HepG2 (cell line): ENCODE results near the gene ACSL4. TPM values are rescaled to one million over a fixed set of nuclear protein-coding genes. Genes with fewer than 3 reads are reported as not detected.

Experiments
- IKZF4 ChIP-seq: sonication (generic); formaldehyde crosslinking; IDR thresholded peaks from 2 replicates; pipeline ENCODE4 v1.5.1; 2020; ENCODE audit warnings: borderline replicate concordance, mild to moderate bottlenecking, low read depth, missing genetic modification reagents; ENCODE audit errors: not compliant biosample characterization
- MAFK ChIP-seq, 2 experiments: IDR thresholded peaks in 1 of 2; conservative IDR thresholded peaks in 1 of 2; 2 replicates each; pipeline ENCODE4 v1.6.1; 2011; ENCODE audit warnings: improper control_type of control experiment in 2 of 2, low read length in 2 of 2
- MTA3 ChIP-seq: sonication (generic); formaldehyde crosslinking; IDR thresholded peaks from 2 replicates; pipeline ENCODE4 v1.4.0; 2020; ENCODE audit warnings: missing genetic modification reagents
- NR2F2 ChIP-seq: IDR thresholded peaks from 2 replicates; pipeline ENCODE4 v1.6.1; 2012; ENCODE audit warnings: low read depth, inconsistent platforms, borderline replicate concordance
- POLR2A ChIP-seq, 2 experiments: IDR thresholded peaks; 2 replicates each; pipeline ENCODE4 v1.6.1; 2011; ENCODE audit warnings: low read depth in 2 of 2, low read length in 2 of 2, mild to moderate bottlenecking in 1 of 2, moderate library complexity in 1 of 2; ENCODE audit not compliant: insufficient read depth in 1 of 2
- POLR2AphosphoS5 ChIP-seq: IDR thresholded peaks from 2 replicates; pipeline ENCODE4 v1.6.1; 2012; ENCODE audit warnings: low read depth, low read length
- RBM22 ChIP-seq: fragments of 200-400 bp; formaldehyde crosslinking; optimal IDR thresholded peaks from 2 replicates; pipeline ENCODE3; 2017; ENCODE audit warnings: mild to moderate bottlenecking, low read length, moderate library complexity
- ZNF224 ChIP-seq: sonication (generic); formaldehyde crosslinking; IDR thresholded peaks from 2 replicates; pipeline ENCODE4 v1.5.0; 2020; ENCODE audit warnings: mild to moderate bottlenecking, missing genetic modification reagents
- ZNF256 ChIP-seq: sonication (generic); formaldehyde crosslinking; conservative IDR thresholded peaks from 2 replicates; pipeline ENCODE4 v1.4.0; 2020; ENCODE audit warnings: missing genetic modification reagents
- ZNF329 ChIP-seq: sonication (generic); formaldehyde crosslinking; IDR thresholded peaks from 2 replicates; pipeline ENCODE4 v1.9.0; 2021; ENCODE audit warnings: low read depth, mild to moderate bottlenecking, missing genetic modification reagents
- ZNF678 ChIP-seq: sonication (generic); formaldehyde crosslinking; IDR thresholded peaks from 2 replicates; pipeline ENCODE4 v1.4.0; 2020; ENCODE audit warnings: mild to moderate bottlenecking, missing genetic modification reagents
- polyA plus RNA-seq, 8 experiments: library from polyadenylated mRNA; depleted of rRNA in 3 of 8; stranded (reverse) in 7 of 8; unstranded in 1 of 8; fragments of >200 nt; fragmentation: Illumina TruSeq in 4 of 8; extraction: Trizol in 4 of 8; gene quantifications; 2 replicates each; pipeline versions ENCODE4 v1.2.1 to v1.2.3, GENCODE V29; 2011 to 2016; ENCODE audit warnings: low read depth in 4 of 8, missing spikeins in 1 of 8, mixed read lengths in 1 of 8; ENCODE audit not compliant: insufficient read depth in 1 of 8
- total RNA-seq, 5 experiments: library from RNA; depleted of rRNA; stranded (reverse); fragments of >200 nt; fragmentation: Illumina TruSeq; extraction: Trizol; gene quantifications; 2 replicates each; pipeline ENCODE4 v1.2.3, GENCODE V29; 2016; ENCODE audit warnings: low read depth in 1 of 5
- TF ChIP-seq, protein P1 (sequence below): sonication (generic); formaldehyde crosslinking; conservative IDR thresholded peaks from 2 replicates; pipeline ENCODE4 v1.4.0; 2020; ENCODE audit warnings: missing genetic modification reagents
- TF ChIP-seq, protein P2 (sequence below): sonication (generic); formaldehyde crosslinking; conservative IDR thresholded peaks from 2 replicates; pipeline ENCODE4 v1.4.0; 2020; ENCODE audit warnings: missing genetic modification reagents
- TF ChIP-seq, protein P3 (sequence below): sonication (generic); formaldehyde crosslinking; conservative IDR thresholded peaks from 2 replicates; pipeline ENCODE4 v1.5.0; 2020; ENCODE audit warnings: missing genetic modification reagents
- TF ChIP-seq, protein P4 (sequence below): sonication (generic); formaldehyde crosslinking; IDR thresholded peaks from 2 replicates; pipeline ENCODE4 v1.4.0; 2020; ENCODE audit warnings: missing genetic modification reagents
- TF ChIP-seq, protein P5 (sequence below): sonication (generic); formaldehyde crosslinking; IDR thresholded peaks from 2 replicates; pipeline ENCODE4 v1.5.0; 2020; ENCODE audit warnings: missing genetic modification reagents, mild to moderate bottlenecking, borderline replicate concordance

ACSL4 gene
- total and polyA plus RNA-seq, 2 of the 13 experiments (the other 11 are each of a cell fraction or from before 2014, with no cell fraction given) = 207 to 316 TPM

DNA sequence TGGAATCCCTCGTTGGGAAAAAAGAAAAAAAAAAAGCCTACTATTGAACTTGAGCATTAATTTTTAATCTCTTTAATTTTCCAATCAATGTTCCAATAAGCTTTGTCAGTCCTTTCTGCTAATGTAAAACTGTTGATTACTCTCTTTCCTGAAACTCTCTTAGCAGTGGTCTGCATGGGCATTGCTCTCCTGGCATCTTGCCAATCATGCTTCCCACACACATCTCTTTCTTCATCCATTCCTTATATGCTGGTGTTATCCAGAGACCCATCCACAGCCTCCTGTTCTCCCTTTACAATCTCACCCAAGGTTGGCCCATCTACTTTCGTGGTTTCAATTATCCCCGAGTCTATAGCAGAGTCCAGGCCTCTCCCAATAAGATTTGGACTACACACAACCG, 76.3 kb downstream of the ACSL4 start (continued):
- TF ChIP-seq, protein P1, sequence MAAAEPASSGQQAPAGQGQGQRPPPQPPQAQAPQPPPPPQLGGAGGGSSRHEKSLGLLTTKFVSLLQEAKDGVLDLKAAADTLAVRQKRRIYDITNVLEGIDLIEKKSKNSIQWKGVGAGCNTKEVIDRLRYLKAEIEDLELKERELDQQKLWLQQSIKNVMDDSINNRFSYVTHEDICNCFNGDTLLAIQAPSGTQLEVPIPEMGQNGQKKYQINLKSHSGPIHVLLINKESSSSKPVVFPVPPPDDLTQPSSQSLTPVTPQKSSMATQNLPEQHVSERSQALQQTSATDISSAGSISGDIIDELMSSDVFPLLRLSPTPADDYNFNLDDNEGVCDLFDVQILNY (CRISPR knock-in tag) = no peak
- TF ChIP-seq POLR2A (IDR thresholded peaks at IDR 0.05; ENCODE audit: insufficient read depth in 1 of 2, low read depth in 2 of 2, low read length in 2 of 2) (0 out of 4 replicates have a peak, but pooled peaks of 1 of the 2 experiments have one; percentile 23), ZNF678 (no peak), MTA3 (CRISPR knock-in tag) (no peak), ZNF256 (CRISPR knock-in tag) (no peak), RBM22 (peak; percentile 97), POLR2AphosphoS5 (peak; percentile 40; the same call in 1 of the 2 replicates), MAFK (conservative IDR thresholded peaks at IDR 0.05 in 1 of 2, IDR thresholded peaks at IDR 0.05 in 1 of 2; ENCODE audit: low read length in 2 of 2) (no peak), ZNF329 (CRISPR knock-in tag) (no peak), IKZF4 (CRISPR knock-in tag) (no peak), NR2F2 (no peak), ZNF224 (CRISPR knock-in tag) (no peak)
- TF ChIP-seq, protein P2, sequence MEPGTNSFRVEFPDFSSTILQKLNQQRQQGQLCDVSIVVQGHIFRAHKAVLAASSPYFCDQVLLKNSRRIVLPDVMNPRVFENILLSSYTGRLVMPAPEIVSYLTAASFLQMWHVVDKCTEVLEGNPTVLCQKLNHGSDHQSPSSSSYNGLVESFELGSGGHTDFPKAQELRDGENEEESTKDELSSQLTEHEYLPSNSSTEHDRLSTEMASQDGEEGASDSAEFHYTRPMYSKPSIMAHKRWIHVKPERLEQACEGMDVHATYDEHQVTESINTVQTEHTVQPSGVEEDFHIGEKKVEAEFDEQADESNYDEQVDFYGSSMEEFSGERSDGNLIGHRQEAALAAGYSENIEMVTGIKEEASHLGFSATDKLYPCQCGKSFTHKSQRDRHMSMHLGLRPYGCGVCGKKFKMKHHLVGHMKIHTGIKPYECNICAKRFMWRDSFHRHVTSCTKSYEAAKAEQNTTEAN (CRISPR knock-in tag) = no peak
- TF ChIP-seq, protein P3, sequence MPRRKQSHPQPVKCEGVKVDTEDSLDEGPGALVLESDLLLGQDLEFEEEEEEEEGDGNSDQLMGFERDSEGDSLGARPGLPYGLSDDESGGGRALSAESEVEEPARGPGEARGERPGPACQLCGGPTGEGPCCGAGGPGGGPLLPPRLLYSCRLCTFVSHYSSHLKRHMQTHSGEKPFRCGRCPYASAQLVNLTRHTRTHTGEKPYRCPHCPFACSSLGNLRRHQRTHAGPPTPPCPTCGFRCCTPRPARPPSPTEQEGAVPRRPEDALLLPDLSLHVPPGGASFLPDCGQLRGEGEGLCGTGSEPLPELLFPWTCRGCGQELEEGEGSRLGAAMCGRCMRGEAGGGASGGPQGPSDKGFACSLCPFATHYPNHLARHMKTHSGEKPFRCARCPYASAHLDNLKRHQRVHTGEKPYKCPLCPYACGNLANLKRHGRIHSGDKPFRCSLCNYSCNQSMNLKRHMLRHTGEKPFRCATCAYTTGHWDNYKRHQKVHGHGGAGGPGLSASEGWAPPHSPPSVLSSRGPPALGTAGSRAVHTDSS (CRISPR knock-in tag) = no peak
- TF ChIP-seq, protein P4, sequence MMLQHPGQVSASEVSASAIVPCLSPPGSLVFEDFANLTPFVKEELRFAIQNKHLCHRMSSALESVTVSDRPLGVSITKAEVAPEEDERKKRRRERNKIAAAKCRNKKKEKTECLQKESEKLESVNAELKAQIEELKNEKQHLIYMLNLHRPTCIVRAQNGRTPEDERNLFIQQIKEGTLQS (CRISPR knock-in tag) = no peak
- TF ChIP-seq, protein P5, sequence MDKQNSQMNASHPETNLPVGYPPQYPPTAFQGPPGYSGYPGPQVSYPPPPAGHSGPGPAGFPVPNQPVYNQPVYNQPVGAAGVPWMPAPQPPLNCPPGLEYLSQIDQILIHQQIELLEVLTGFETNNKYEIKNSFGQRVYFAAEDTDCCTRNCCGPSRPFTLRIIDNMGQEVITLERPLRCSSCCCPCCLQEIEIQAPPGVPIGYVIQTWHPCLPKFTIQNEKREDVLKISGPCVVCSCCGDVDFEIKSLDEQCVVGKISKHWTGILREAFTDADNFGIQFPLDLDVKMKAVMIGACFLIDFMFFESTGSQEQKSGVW (CRISPR knock-in tag) = no peak
